Measurements from ENCODE around the gene DPP10.

Gene DPP10

GRCh38 chr2:115554153-115554552, 1111.7 kb downstream of the DPP10 start:
- DNase-seq (ENCODE audit: low read depth, low spot score) = no peak

GRCh38 chr2:115558725-115559124, 1116.3 kb downstream of the DPP10 start:
- DNase-seq (ENCODE audit: low read depth, low spot score) = no peak

- no peak for DNase-seq (ENCODE audit: low read depth, low spot score)
Measured at GRCh38 chr2:115560666-115561065, 1118.2 kb downstream of the DPP10 start.

GRCh38 chr2:115568643-115569042, 1126.2 kb downstream of the DPP10 start:
- DNase-seq (ENCODE audit: low read depth, low spot score) = no peak

- DNase-seq (ENCODE audit: low read depth, low spot score) = no peak
Measured at GRCh38 chr2:115569547-115569946, 1127.1 kb downstream of the DPP10 start.

- no peak for DNase-seq (ENCODE audit: low read depth, low spot score)
Measured at GRCh38 chr2:115572746-115573145, 1130.3 kb downstream of the DPP10 start.

GRCh38 chr2:115573756-115574155, 1131.3 kb downstream of the DPP10 start:
- DNase-seq (ENCODE audit: low read depth, low spot score) = no peak

- no peak for DNase-seq (ENCODE audit: low read depth, low spot score)
Measured at GRCh38 chr2:115574667-115575066, 1132.2 kb downstream of the DPP10 start.

- DNase-seq (ENCODE audit: low read depth, low spot score) = no peak
Measured at GRCh38 chr2:115580784-115581183, 1138.3 kb downstream of the DPP10 start.

- DNase-seq (ENCODE audit: low read depth, low spot score) = no peak
Measured at GRCh38 chr2:115584507-115584906, 1142.1 kb downstream of the DPP10 start.

- no peak for DNase-seq (ENCODE audit: low read depth, low spot score)
Measured at GRCh38 chr2:115596659-115597375, 1154.4 kb downstream of the DPP10 start.

- no peak for DNase-seq (ENCODE audit: low read depth, low spot score)
Measured at GRCh38 chr2:115603285-115603684, 1160.8 kb downstream of the DPP10 start.

- DNase-seq (ENCODE audit: low read depth, low spot score) = no peak
Measured at GRCh38 chr2:115606350-115606749, 1163.9 kb downstream of the DPP10 start.

- no peak for DNase-seq (ENCODE audit: low read depth, low spot score)
Measured at GRCh38 chr2:115609978-115610377, 1167.5 kb downstream of the DPP10 start.

GRCh38 chr2:115610888-115611287, 1168.4 kb downstream of the DPP10 start:
- DNase-seq (ENCODE audit: low read depth, low spot score) = no peak

- DNase-seq (ENCODE audit: low read depth, low spot score) = no peak
Measured at GRCh38 chr2:115624332-115624731, 1181.9 kb downstream of the DPP10 start.

GRCh38 chr2:115634578-115634977, 1192.1 kb downstream of the DPP10 start:
- DNase-seq (ENCODE audit: low read depth, low spot score) = no peak

GRCh38 chr2:115635430-115635829, 1193.0 kb downstream of the DPP10 start:
- DNase-seq (ENCODE audit: low read depth, low spot score) = no peak

GRCh38 chr2:115649731-115650130, 1207.3 kb downstream of the DPP10 start:
- no peak for DNase-seq (ENCODE audit: low read depth, low spot score)

- no peak for DNase-seq (ENCODE audit: low read depth, low spot score)
Measured at GRCh38 chr2:115650827-115651226, 1208.4 kb downstream of the DPP10 start.

GRCh38 chr2:115652652-115653051, 1210.2 kb downstream of the DPP10 start:
- DNase-seq (ENCODE audit: low read depth, low spot score) = no peak

GRCh38 chr2:115654362-115654761, 1211.9 kb downstream of the DPP10 start:
- no peak for DNase-seq (ENCODE audit: low read depth, low spot score)

- DNase-seq (ENCODE audit: low read depth, low spot score) = no peak
Measured at GRCh38 chr2:115678129-115678528, 1235.7 kb downstream of the DPP10 start.

- no peak for DNase-seq (ENCODE audit: low read depth, low spot score)
Measured at GRCh38 chr2:115684345-115684744, 1241.9 kb downstream of the DPP10 start.
